OCI-LY7 (cell line): ENCODE data around the gene MED1. TPM values are rescaled to one million over a fixed set of nuclear protein-coding genes. Genes with fewer than 3 reads are reported as not detected.
"Not testable (repeated sequence)": the region's sequence is repeated elsewhere in the genome, so short reads cannot be mapped to it uniquely, and the experiment has no call there.

ENCODE experiments used
- BruUV-seq: library from RNA; stranded (reverse); fragments of 400-500 nt; replicated peaks from 2 replicates; lab custom pipeline; 2021; lab: Mats Ljungman, UMichigan
- CTCF ChIA-PET: fragments of 300-600 bp; sonication (Branson Sonifier 250); formaldehyde crosslinking; loops from one replicate; lab custom pipeline; 2022; ENCODE audit warnings: antibody characterized with exemption; ENCODE audit not compliant: unreplicated experiment; lab: Charles Lee
- POLR2A ChIA-PET: fragments of 300-600 bp; sonication (Branson Sonifier 250); formaldehyde crosslinking; loops from one replicate; lab custom pipeline; 2022; ENCODE audit warnings: antibody characterized with exemption; lab: Charles Lee
- DNase-seq: peaks from one replicate; pipeline ENCODE4 v3.0.0-alpha.2; 2015; ENCODE audit warnings: low spot score
- H2AFZ ChIP-seq: fragments of 200-600 bp; sonication (generic), shearing (Covaris generic); 2 replicates; pipeline ENCODE4 v1.6.1; 2014; ENCODE audit warnings: mild to moderate bottlenecking, antibody characterized with exemption, low read length, moderate library complexity
- H3K27ac ChIP-seq: fragments of 200-600 bp; sonication (generic); 2 replicates; pipeline ENCODE4 v1.5.1; 2014; ENCODE audit warnings: mixed run types, low read depth, mild to moderate bottlenecking, moderate library complexity, low read length, inconsistent platforms; ENCODE audit not compliant: poor library complexity, severe bottlenecking
- H3K36me3 ChIP-seq: fragments of 200-600 bp; sonication (generic); 2 replicates; pipeline ENCODE4 v1.6.1; 2014; ENCODE audit warnings: mild to moderate bottlenecking, antibody characterized with exemption, low read length, moderate library complexity, mixed read lengths; ENCODE audit not compliant: insufficient read depth
- H3K4me1 ChIP-seq: fragments of 200-600 bp; sonication (generic); 2 replicates; pipeline ENCODE4 v1.5.1; 2014; ENCODE audit warnings: mild to moderate bottlenecking, low read length; ENCODE audit not compliant: insufficient read depth, poor library complexity, severe bottlenecking
- H3K4me2 ChIP-seq: fragments of 200-600 bp; sonication (generic); 2 replicates; pipeline ENCODE4 v1.6.1; 2014; ENCODE audit warnings: mild to moderate bottlenecking, low read length
- H3K4me3 ChIP-seq: fragments of 200-600 bp; sonication (generic); 2 replicates; pipeline ENCODE4 v1.5.1; 2014; ENCODE audit warnings: mild to moderate bottlenecking, low read depth, low read length; ENCODE audit not compliant: poor library complexity, severe bottlenecking
- H3K79me2 ChIP-seq: fragments of 200-600 bp; sonication (generic); 2 replicates; pipeline ENCODE4 v1.6.1; 2016; ENCODE audit warnings: low read depth, mild to moderate bottlenecking, low read length, moderate library complexity, mixed read lengths; ENCODE audit not compliant: insufficient read depth
- H3K9me2 ChIP-seq: fragments of 200-600 bp; sonication (generic); 2 replicates; pipeline ENCODE4 v1.6.1; 2016; ENCODE audit warnings: mild to moderate bottlenecking, low read length, mixed read lengths; ENCODE audit not compliant: insufficient read depth
- H3K9me3 ChIP-seq: fragments of 200-600 bp; sonication (generic); 2 replicates; pipeline ENCODE4 v1.6.1; 2014; ENCODE audit warnings: mild to moderate bottlenecking, mixed run types, low read length, mixed read lengths
- H4K20me1 ChIP-seq: fragments of 200-600 bp; sonication (generic); 2 replicates; pipeline ENCODE4 v1.6.1; 2014; ENCODE audit warnings: mild to moderate bottlenecking, antibody characterized with exemption, low read length, moderate library complexity, mixed read lengths; ENCODE audit not compliant: insufficient read depth
- EZH2phosphoT487 ChIP-seq: fragments of 200-600 bp; sonication (generic); IDR thresholded peaks from 2 replicates; pipeline ENCODE4 v1.6.1; 2018; ENCODE audit warnings: low read depth, borderline replicate concordance, mild to moderate bottlenecking, mixed run types, antibody characterized with exemption, low read length, moderate library complexity, mixed read lengths
- intact Hi-C: fragments of 100-400 bp; cut with micrococcal nuclease; formaldehyde crosslinking; loops from one replicate; pipeline ENCODE4 v1.10.0; 2022; ENCODE audit not compliant: unreplicated experiment
- total RNA-seq, 2 experiments: library from RNA; depleted of rRNA in 1 of 2; stranded (reverse); fragments of >200 nt in 1 of 2; shearing (Covaris generic) in 1 of 2; gene quantifications; 2 replicates each; pipeline ENCODE4 v1.2.3, GENCODE V29; 2014 to 2022
- TF ChIP-seq, protein P1 (sequence below): fragments of 200-600 bp; sonication (generic); conservative IDR thresholded peaks from 2 replicates; pipeline ENCODE4 v1.5.1; 2014; ENCODE audit warnings: mild to moderate bottlenecking, antibody characterized with exemption, low read length, moderate library complexity, mixed read lengths

The MED1 gene
- total RNA-seq, 2 experiments from 2014 or later: 32.2 to 73.4 TPM

DNA sequence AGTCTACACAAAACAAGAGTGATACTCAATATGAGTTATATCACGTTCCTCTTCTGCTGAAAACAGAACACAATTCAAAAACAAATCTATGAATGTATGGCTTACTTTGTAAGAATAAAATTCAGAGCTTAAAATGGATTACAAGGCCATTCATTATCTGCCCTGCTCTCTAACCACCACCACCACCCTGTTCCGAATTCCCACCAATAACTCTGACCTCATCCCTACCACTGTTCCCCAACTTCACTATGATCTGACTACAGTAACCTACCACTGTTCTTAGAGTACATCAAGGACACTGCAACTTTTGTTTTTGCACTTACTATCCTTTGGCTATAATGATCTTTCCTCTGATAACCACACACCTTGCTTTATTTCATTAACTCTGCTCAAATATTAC, 70.9 kb downstream of the MED1 start:
- Histone ChIP-seq H3K9me2 (no peaks in the 10 kb centered on the region), H3K36me3 (no peaks in the 10 kb centered on the region), H3K4me1 (peaks cover 14% of the 10 kb centered on the region), H3K9me3 (no peaks in the 10 kb centered on the region), H3K4me3 (no peak overlapping the region), H2AFZ (no peak overlapping the region), H3K4me2 (no peak overlapping the region), H4K20me1 (no peaks in the 10 kb centered on the region), H3K27ac (no peak overlapping the region), H3K79me2 (no peaks in the 10 kb centered on the region)
- POLR2A ChIA-PET: interaction anchor here (0.6 to 1.2 kb wide), 3 partner anchors 19 to 1206 kb away, joined by 3 to 4 read pairs (median 3); no protein-coding TSS in a partner anchor
- no TSS peak for BruUV-seq
- TF ChIP-seq, protein P1, sequence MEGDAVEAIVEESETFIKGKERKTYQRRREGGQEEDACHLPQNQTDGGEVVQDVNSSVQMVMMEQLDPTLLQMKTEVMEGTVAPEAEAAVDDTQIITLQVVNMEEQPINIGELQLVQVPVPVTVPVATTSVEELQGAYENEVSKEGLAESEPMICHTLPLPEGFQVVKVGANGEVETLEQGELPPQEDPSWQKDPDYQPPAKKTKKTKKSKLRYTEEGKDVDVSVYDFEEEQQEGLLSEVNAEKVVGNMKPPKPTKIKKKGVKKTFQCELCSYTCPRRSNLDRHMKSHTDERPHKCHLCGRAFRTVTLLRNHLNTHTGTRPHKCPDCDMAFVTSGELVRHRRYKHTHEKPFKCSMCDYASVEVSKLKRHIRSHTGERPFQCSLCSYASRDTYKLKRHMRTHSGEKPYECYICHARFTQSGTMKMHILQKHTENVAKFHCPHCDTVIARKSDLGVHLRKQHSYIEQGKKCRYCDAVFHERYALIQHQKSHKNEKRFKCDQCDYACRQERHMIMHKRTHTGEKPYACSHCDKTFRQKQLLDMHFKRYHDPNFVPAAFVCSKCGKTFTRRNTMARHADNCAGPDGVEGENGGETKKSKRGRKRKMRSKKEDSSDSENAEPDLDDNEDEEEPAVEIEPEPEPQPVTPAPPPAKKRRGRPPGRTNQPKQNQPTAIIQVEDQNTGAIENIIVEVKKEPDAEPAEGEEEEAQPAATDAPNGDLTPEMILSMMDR: no peak
- TF ChIP-seq EZH2phosphoT487: no peak
- no peak for DNase-seq
- intact Hi-C loops: no loop called here
- CTCF ChIA-PET: no interaction called here

DNA sequence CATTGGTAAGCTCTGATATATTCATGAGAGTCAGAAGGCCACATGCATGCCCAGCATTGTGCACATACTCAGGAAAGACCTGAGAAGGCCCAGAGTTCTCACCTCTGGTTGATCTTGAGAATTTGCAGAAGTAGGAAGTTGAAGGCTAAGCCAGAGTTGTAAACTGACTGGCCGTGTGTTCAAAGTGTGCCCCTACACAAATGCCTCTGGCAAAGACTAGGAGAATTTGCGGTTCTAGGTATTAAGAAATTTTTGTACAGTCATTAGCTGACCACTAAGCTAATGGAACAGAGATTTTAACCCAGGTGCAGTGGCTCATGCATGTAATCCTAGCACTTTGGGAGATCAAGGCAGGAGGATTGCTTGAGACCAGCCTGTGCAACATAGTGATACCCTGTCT, 74.6 kb downstream of the MED1 start:
- POLR2A ChIA-PET: interaction anchor here (0.6 kb wide), 1 partner anchor 73 kb away, joined by 3 read pairs; no protein-coding TSS in a partner anchor
- Histone ChIP-seq H3K79me2 (no peaks in the 10 kb centered on the region), H3K9me2 (no peaks in the 10 kb centered on the region), H3K36me3 (no peaks in the 10 kb centered on the region), H3K4me1 (peaks cover 14% of the 10 kb centered on the region), H2AFZ (no peak overlapping the region), H3K4me2 (no peak overlapping the region), H3K9me3 (no peaks in the 10 kb centered on the region), H3K4me3 (no peak overlapping the region), H4K20me1 (no peaks in the 10 kb centered on the region), H3K27ac (no peak overlapping the region)
- BruUV-seq: no TSS peak
- intact Hi-C loops: no loop called here
- TF ChIP-seq, protein P1: no peak
- no peak for TF ChIP-seq EZH2phosphoT487
- peak; percentile 22 for DNase-seq
- CTCF ChIA-PET: no interaction called here

GRCh38 chr17:39367805-39368204, 83.3 kb downstream of the MED1 start:
- H3K9me2 ChIP-seq, CTCF ChIA-PET, H3K4me2 ChIP-seq, BruUV-seq, H4K20me1 ChIP-seq, H3K79me2 ChIP-seq, H3K36me3 ChIP-seq, H3K4me1 ChIP-seq, H3K4me3 ChIP-seq, H3K9me3 ChIP-seq, H3K27ac ChIP-seq, intact Hi-C loops, DNase-seq, H2AFZ ChIP-seq: not testable (repeated sequence)
- POLR2A ChIA-PET: interaction anchor here (0.6 to 0.9 kb wide), 2 partner anchors 10 to 118 kb away, joined by 3 read pairs; no protein-coding TSS in a partner anchor
